NCI-H1105 (cell line): ENCODE measurements around the gene TCF7.

Experiments used
- DNase-seq: peaks from one replicate; lab custom pipeline; 2025; lab: John Stamatoyannopoulos, UW

TCF7 gene

GRCh38 chr5:134113363-134113889, 1.1 kb upstream of the TCF7 start:
- no peak for DNase-seq

- DNase-seq = no peak
These were observed 665 bp downstream of the TCF7 start for GRCh38 chr5:134114886-134115805.

- no peak for DNase-seq
These were observed 1.3 kb downstream of the TCF7 start for GRCh38 chr5:134115806-134116175.

GRCh38 chr5:134116286-134116685, 1.8 kb downstream of the TCF7 start:
- no peak for DNase-seq

GRCh38 chr5:134116789-134117761, 2.6 kb downstream of the TCF7 start:
- DNase-seq = no peak

GRCh38 chr5:134118212-134118835, 3.8 kb downstream of the TCF7 start:
- no peak for DNase-seq

GRCh38 chr5:134119720-134120119, 5.2 kb downstream of the TCF7 start:
- DNase-seq = no peak

GRCh38 chr5:134120386-134121138, 6.1 kb downstream of the TCF7 start:
- DNase-seq = no peak

- no peak for DNase-seq
These were observed 8.0 kb downstream of the TCF7 start for GRCh38 chr5:134122530-134122929.

- no peak for DNase-seq
These were observed 8.9 kb downstream of the TCF7 start for GRCh38 chr5:134123360-134123759.

GRCh38 chr5:134124289-134125038, 10.0 kb downstream of the TCF7 start:
- DNase-seq = no peak

- no peak for DNase-seq
These were observed 10.8 kb downstream of the TCF7 start for GRCh38 chr5:134125039-134126015.

GRCh38 chr5:134127376-134127861, 12.9 kb downstream of the TCF7 start:
- no peak for DNase-seq

GRCh38 chr5:134127988-134128647, 13.6 kb downstream of the TCF7 start:
- DNase-seq = no peak

GRCh38 chr5:134128648-134128995, 14.1 kb downstream of the TCF7 start:
- DNase-seq = no peak

- no peak for DNase-seq
These were observed 15.1 kb downstream of the TCF7 start for GRCh38 chr5:134129411-134130238.

- no peak for DNase-seq
These were observed 15.9 kb downstream of the TCF7 start for GRCh38 chr5:134130239-134130945.
